ENCODE data around the gene SAT1. TPM values are rescaled to one million over a fixed set of nuclear protein-coding genes. Genes with fewer than 3 reads are reported as not detected.
"Not testable (repeated sequence)": the region's sequence is repeated elsewhere in the genome, so short reads cannot be mapped to it uniquely, and the experiment has no call there.

Gene SAT1
- total RNA-seq (291 TPM), polyA plus RNA-seq (2,700 TPM)
- long read RNA-seq, donor 1, transcript SAT1-204 (6 exons, 1,065 nt) = major isoform, 9 of 14 reads
- long read RNA-seq, donor 1, partial matches to known transcripts = 0 of 14 reads
- long read RNA-seq, donor 1, other reads (novel, unspliced or antisense) = 0 of 14 reads
- long read RNA-seq, donor 2, transcript SAT1-202 (3 exons, 909 nt) = minor isoform, 14 of 279 reads
- long read RNA-seq, donor 2, transcript SAT1-207 (3 exons, 1,033 nt) = minor isoform, 89 of 279 reads
- long read RNA-seq, donor 2, transcript SAT1-204 (6 exons, 1,065 nt) = major isoform, 127 of 279 reads
- long read RNA-seq, donor 2, transcript SAT1-205 (2 exons, 826 nt) = minor isoform, 9 of 279 reads
- long read RNA-seq, donor 2, partial matches to known transcripts = 22 of 279 reads
- long read RNA-seq, donor 2, other reads (novel, unspliced or antisense) = 7 of 279 reads
- long read RNA-seq, donor 3, transcript SAT1-202 (3 exons, 909 nt) = minor isoform, 27 of 222 reads
- long read RNA-seq, donor 3, transcript SAT1-204 (6 exons, 1,065 nt) = major isoform, 126 of 222 reads
- long read RNA-seq, donor 3, transcript SAT1-201 (2 exons, 801 nt) = minor isoform, 12 of 222 reads
- long read RNA-seq, donor 3, transcript SAT1-207 (3 exons, 1,033 nt) = minor isoform, 36 of 222 reads
- long read RNA-seq, donor 3, partial matches to known transcripts = 0 of 222 reads
- long read RNA-seq, donor 3, other reads (novel, unspliced or antisense) = 9 of 222 reads
- long read RNA-seq, donor 4, transcript SAT1-202 (3 exons, 909 nt) = minor isoform, 7 of 98 reads
- long read RNA-seq, donor 4, transcript SAT1-207 (3 exons, 1,033 nt) = minor isoform, 25 of 98 reads
- long read RNA-seq, donor 4, transcript SAT1-204 (6 exons, 1,065 nt) = major isoform, 32 of 98 reads
- long read RNA-seq, donor 4, partial matches to known transcripts = 20 of 98 reads
- long read RNA-seq, donor 4, other reads (novel, unspliced or antisense) = 5 of 98 reads
- long read RNA-seq, donor 5, transcript SAT1-201 (2 exons, 801 nt) = minor isoform, 20 of 297 reads
- long read RNA-seq, donor 5, transcript SAT1-207 (3 exons, 1,033 nt) = minor isoform, 51 of 297 reads
- long read RNA-seq, donor 5, transcript SAT1-202 (3 exons, 909 nt) = minor isoform, 50 of 297 reads
- long read RNA-seq, donor 5, transcript SAT1-204 (6 exons, 1,065 nt) = major isoform, 151 of 297 reads
- long read RNA-seq, donor 5, partial matches to known transcripts = 0 of 297 reads
- long read RNA-seq, donor 5, other reads (novel, unspliced or antisense) = 14 of 297 reads
- long read RNA-seq, donor 6, transcript SAT1-205 (2 exons, 826 nt) = minor isoform, 5 of 169 reads
- long read RNA-seq, donor 6, transcript SAT1-207 (3 exons, 1,033 nt) = minor isoform, 53 of 169 reads
- long read RNA-seq, donor 6, transcript SAT1-204 (6 exons, 1,065 nt) = major isoform, 72 of 169 reads
- long read RNA-seq, donor 6, transcript SAT1-202 (3 exons, 909 nt) = minor isoform, 6 of 169 reads
- long read RNA-seq, donor 6, partial matches to known transcripts = 17 of 169 reads
- long read RNA-seq, donor 6, other reads (novel, unspliced or antisense) = 8 of 169 reads
- long read RNA-seq, donor 7, transcript SAT1-202 (3 exons, 909 nt) = minor isoform, 9 of 135 reads
- long read RNA-seq, donor 7, transcript SAT1-204 (6 exons, 1,065 nt) = major isoform, 105 of 135 reads
- long read RNA-seq, donor 7, transcript SAT1-207 (3 exons, 1,033 nt) = minor isoform, 18 of 135 reads
- long read RNA-seq, donor 7, partial matches to known transcripts = 0 of 135 reads
- long read RNA-seq, donor 7, other reads (novel, unspliced or antisense) = 0 of 135 reads
- long read RNA-seq, donor 8, transcript SAT1-207 (3 exons, 1,033 nt) = minor isoform, 5 of 49 reads
- long read RNA-seq, donor 8, transcript SAT1-204 (6 exons, 1,065 nt) = major isoform, 29 of 49 reads
- long read RNA-seq, donor 8, partial matches to known transcripts = 0 of 49 reads
- long read RNA-seq, donor 8, other reads (novel, unspliced or antisense) = 7 of 49 reads
- long read RNA-seq, donor 9, transcript SAT1-204 (6 exons, 1,065 nt) = major isoform, 35 of 58 reads
- long read RNA-seq, donor 9, transcript SAT1-207 (3 exons, 1,033 nt) = minor isoform, 10 of 58 reads
- long read RNA-seq, donor 9, partial matches to known transcripts = 0 of 58 reads
- long read RNA-seq, donor 9, other reads (novel, unspliced or antisense) = 5 of 58 reads
- long read RNA-seq, donor 10, transcript SAT1-204 (6 exons, 1,065 nt) = major isoform, 58 of 84 reads
- long read RNA-seq, donor 10, transcript SAT1-207 (3 exons, 1,033 nt) = minor isoform, 5 of 84 reads
- long read RNA-seq, donor 10, transcript SAT1-202 (3 exons, 909 nt) = minor isoform, 10 of 84 reads
- long read RNA-seq, donor 10, partial matches to known transcripts = 0 of 84 reads
- long read RNA-seq, donor 10, other reads (novel, unspliced or antisense) = 5 of 84 reads

GRCh38 chrX:23782863-23783588 is at the start of gene SAT1:
Gene SAT1 (plus strand): TSS chrX:23783173. CDS start chrX:23783352, 179 bp downstream.
- H3K36me3 ChIP-seq (ENCODE audit: control insufficient read depth in 2 of 2, insufficient read depth in 2 of 2, low read length in 1 of 2) = peaks cover 0 to 9% of the 10 kb centered on the region in 2 donors
- peak within 1 kb of the TSS; percentile 85 to 89 for H3K27ac ChIP-seq (ENCODE audit: low read depth in 1 of 2, low read length in 1 of 2)
- H3K27me3 ChIP-seq (ENCODE audit: control insufficient read depth in 2 of 2, insufficient read depth in 1 of 2, low read length in 1 of 2) = no peaks in the 10 kb centered on the region
- peaks cover 2 to 5% of the 10 kb centered on the region in 2 donors for H3K4me1 ChIP-seq (ENCODE audit: control insufficient read depth in 2 of 2, insufficient read depth in 2 of 2, low read length in 2 of 2)
- no peaks in the 10 kb centered on the region for H3K9me3 ChIP-seq (ENCODE audit: control insufficient read depth in 2 of 2, insufficient read depth in 1 of 2, low read length in 1 of 2)
- under 1% methylated on average over 58 of the region's 58 CpGs for WGBS
- H3K4me3 ChIP-seq (ENCODE audit: low read length in 2 of 2) = peak within 1 kb of the TSS; percentile 70 to 72
- DNase-seq (ENCODE audit: low read depth in 6 of 9, low spot score in 9 of 9) = peak; percentile 67 to 96 (median 88)

- Histone ChIP-seq H3K9me3 (ENCODE audit: control insufficient read depth in 2 of 2, insufficient read depth in 1 of 2, low read length in 1 of 2) (no peaks in the 10 kb centered on the region), H3K4me1 (ENCODE audit: control insufficient read depth in 2 of 2, insufficient read depth in 2 of 2, low read length in 2 of 2) (no peaks in the 10 kb centered on the region), H3K27me3 (ENCODE audit: control insufficient read depth in 2 of 2, insufficient read depth in 1 of 2, low read length in 1 of 2) (no peaks in the 10 kb centered on the region), H3K36me3 (ENCODE audit: control insufficient read depth in 2 of 2, insufficient read depth in 2 of 2, low read length in 1 of 2) (no peaks in the 10 kb centered on the region), H3K27ac (ENCODE audit: low read depth in 1 of 2, low read length in 1 of 2) (no peak overlapping the region), H3K4me3 (ENCODE audit: low read length in 2 of 2) (no peak overlapping the region)
- no peak for DNase-seq (ENCODE audit: low read depth in 6 of 9, low spot score in 9 of 9)
- 97% methylated on average over 3 of the region's 3 CpGs for WGBS
These were observed 46.9 kb upstream of the SAT1 start for GRCh38 chrX:23736030-23736429.

GRCh38 chrX:23737413-23737812 is 45.6 kb upstream of the SAT1 start:
- H3K4me3 ChIP-seq (ENCODE audit: low read length in 2 of 2) = no peak overlapping the region

GRCh38 chrX:23742174-23742696 is 40.7 kb upstream of the SAT1 start:
- DNase-seq (ENCODE audit: low read depth in 6 of 9, low spot score in 9 of 9) = no peak
- no peaks in the 10 kb centered on the region for H3K9me3 ChIP-seq (ENCODE audit: control insufficient read depth in 2 of 2, insufficient read depth in 1 of 2, low read length in 1 of 2)
- peak overlapping the region; percentile 54 to 58 for H3K4me3 ChIP-seq (ENCODE audit: low read length in 2 of 2)
- WGBS = 16% methylated on average over 6 of the region's 6 CpGs
- H3K36me3 ChIP-seq (ENCODE audit: control insufficient read depth in 2 of 2, insufficient read depth in 2 of 2, low read length in 1 of 2) = no peaks in the 10 kb centered on the region
- H3K27me3 ChIP-seq (ENCODE audit: control insufficient read depth in 2 of 2, insufficient read depth in 1 of 2, low read length in 1 of 2) = peaks cover 0 to 3% of the 10 kb centered on the region in 2 donors
- peak overlapping the region; percentile 25 to 55 for H3K27ac ChIP-seq (ENCODE audit: low read depth in 1 of 2, low read length in 1 of 2)
- H3K4me1 ChIP-seq (ENCODE audit: control insufficient read depth in 2 of 2, insufficient read depth in 2 of 2, low read length in 2 of 2) = peaks cover 0 to 8% of the 10 kb centered on the region in 2 donors

More at GRCh38 chrX:23737413-23737812, 45.6 kb upstream of the SAT1 start:
- no peaks in the 10 kb centered on the region for H3K36me3 ChIP-seq (ENCODE audit: control insufficient read depth in 2 of 2, insufficient read depth in 2 of 2, low read length in 1 of 2)
- DNase-seq (ENCODE audit: low read depth in 6 of 9, low spot score in 9 of 9) = no peak
- no peaks in the 10 kb centered on the region for H3K9me3 ChIP-seq (ENCODE audit: control insufficient read depth in 2 of 2, insufficient read depth in 1 of 2, low read length in 1 of 2)
- peaks cover 0 to 4% of the 10 kb centered on the region in 2 donors for H3K4me1 ChIP-seq (ENCODE audit: control insufficient read depth in 2 of 2, insufficient read depth in 2 of 2, low read length in 2 of 2)
- H3K27me3 ChIP-seq (ENCODE audit: control insufficient read depth in 2 of 2, insufficient read depth in 1 of 2, low read length in 1 of 2) = no peaks in the 10 kb centered on the region
- no peak overlapping the region for H3K27ac ChIP-seq (ENCODE audit: low read depth in 1 of 2, low read length in 1 of 2)

GRCh38 chrX:23742697-23743622 is 40.0 kb upstream of the SAT1 start, which contains the start of gene ACOT9:
Gene ACOT9 (minus strand): TSS chrX:23743276. CDS start chrX:23743144, 132 bp downstream.
- Histone ChIP-seq H3K4me1 (ENCODE audit: control insufficient read depth in 2 of 2, insufficient read depth in 2 of 2, low read length in 2 of 2) (peaks cover 0 to 8% of the 10 kb centered on the region in 2 donors), H3K36me3 (ENCODE audit: control insufficient read depth in 2 of 2, insufficient read depth in 2 of 2, low read length in 1 of 2) (no peaks in the 10 kb centered on the region), H3K27ac (ENCODE audit: low read depth in 1 of 2, low read length in 1 of 2) (peak within 1 kb of the TSS; percentile 55 to 81), H3K4me3 (ENCODE audit: low read length in 2 of 2) (peak within 1 kb of the TSS; percentile 54 to 58), H3K9me3 (ENCODE audit: control insufficient read depth in 2 of 2, insufficient read depth in 1 of 2, low read length in 1 of 2) (no peaks in the 10 kb centered on the region), H3K27me3 (ENCODE audit: control insufficient read depth in 2 of 2, insufficient read depth in 1 of 2, low read length in 1 of 2) (peaks cover 0 to 3% of the 10 kb centered on the region in 2 donors)
- DNase-seq (ENCODE audit: low read depth in 6 of 9, low spot score in 9 of 9) = peak in 4 of 9 donors; percentile 13 to 59 (median 28)
- WGBS = 2% methylated on average over 71 of the region's 73 CpGs

- peak overlapping the region in 1 of 2 donors; percentile 54 for H3K4me3 ChIP-seq (ENCODE audit: low read length in 2 of 2)
- H3K9me3 ChIP-seq (ENCODE audit: control insufficient read depth in 2 of 2, insufficient read depth in 1 of 2, low read length in 1 of 2); H3K4me1 ChIP-seq (ENCODE audit: control insufficient read depth in 2 of 2, insufficient read depth in 2 of 2, low read length in 2 of 2); DNase-seq (ENCODE audit: low read depth in 6 of 9, low spot score in 9 of 9); H3K27ac ChIP-seq (ENCODE audit: low read depth in 1 of 2, low read length in 1 of 2); H3K36me3 ChIP-seq (ENCODE audit: control insufficient read depth in 2 of 2, insufficient read depth in 2 of 2, low read length in 1 of 2); H3K27me3 ChIP-seq (ENCODE audit: control insufficient read depth in 2 of 2, insufficient read depth in 1 of 2, low read length in 1 of 2): not testable (repeated sequence)
- 70% methylated on average over 14 of the region's 14 CpGs for WGBS
These were observed 39.4 kb upstream of the SAT1 start for GRCh38 chrX:23743623-23743971.

Measured in thymus (tissue), 14 donors.